ENCODE results near the gene HMGN1.
A peak's percentile ranks its signal among the peaks of the same experiment; 100 is the strongest.

HMGN1 gene

DNA sequence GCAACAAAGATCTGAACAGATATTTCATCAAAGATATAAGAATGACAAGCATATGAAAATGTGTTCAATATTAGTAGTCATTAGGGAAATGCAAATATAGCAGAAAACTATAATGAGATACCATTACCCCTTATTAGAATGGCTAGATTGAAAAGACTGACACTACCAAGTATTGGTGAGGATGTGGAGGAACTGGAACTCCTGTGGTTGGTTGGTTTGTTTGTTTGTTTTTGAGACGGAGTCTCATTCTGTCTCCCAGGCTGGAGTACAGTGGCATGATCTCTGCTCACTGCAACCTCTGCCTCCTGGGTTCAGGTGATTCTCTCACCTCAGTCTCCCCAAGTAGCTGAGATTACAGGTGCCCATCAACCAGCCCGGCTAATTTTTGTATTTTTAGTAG, 18.9 kb upstream of the HMGN1 start:
- Histone ChIP-seq H3K4me3 (ENCODE audit: low read depth, low read length) (no peak overlapping the region), H3K9me3 (ENCODE audit: control insufficient read depth, insufficient read depth, low read depth, low read length) (no peaks in the 10 kb centered on the region), H3K4me1 (ENCODE audit: control insufficient read depth, insufficient read depth, low read length) (no peaks in the 10 kb centered on the region), H3K9ac (ENCODE audit: low read length) (no peak overlapping the region), H3K27ac (ENCODE audit: low read depth, low read length) (no peak overlapping the region), H3K27me3 (ENCODE audit: control insufficient read depth, insufficient read depth, low read length) (no peaks in the 10 kb centered on the region), H3K36me3 (ENCODE audit: control insufficient read depth, insufficient read depth, low read length) (no peaks in the 10 kb centered on the region)

DNA sequence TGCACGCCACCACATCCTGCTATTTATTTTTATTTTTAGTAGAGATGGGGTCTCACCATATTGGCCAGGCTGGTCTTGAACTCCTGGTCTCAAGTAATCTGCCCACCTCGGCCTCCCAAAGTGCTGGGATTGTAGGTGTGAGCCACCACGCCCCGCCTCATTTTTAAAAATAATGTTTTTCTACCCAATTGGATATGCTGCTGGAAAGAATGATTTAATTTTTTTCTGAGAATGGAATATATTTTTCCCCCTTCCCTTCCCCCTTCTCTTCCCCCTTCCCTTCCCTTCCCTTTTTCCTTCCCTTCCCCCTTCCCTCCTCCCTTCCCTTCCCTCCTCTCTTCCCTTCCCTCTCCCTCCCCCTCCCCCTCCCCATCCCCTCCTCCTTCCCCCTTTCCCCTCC, 17.7 kb upstream of the HMGN1 start:
- no peaks in the 10 kb centered on the region for H3K27me3 ChIP-seq (ENCODE audit: control insufficient read depth, insufficient read depth, low read length)
- no peaks in the 10 kb centered on the region for H3K36me3 ChIP-seq (ENCODE audit: control insufficient read depth, insufficient read depth, low read length)
- H3K4me3 ChIP-seq (ENCODE audit: low read depth, low read length) = no peak overlapping the region
- H3K9me3 ChIP-seq (ENCODE audit: control insufficient read depth, insufficient read depth, low read depth, low read length) = no peaks in the 10 kb centered on the region
- H3K9ac ChIP-seq (ENCODE audit: low read length) = no peak overlapping the region
- H3K27ac ChIP-seq (ENCODE audit: low read depth, low read length) = no peak overlapping the region
- no peaks in the 10 kb centered on the region for H3K4me1 ChIP-seq (ENCODE audit: control insufficient read depth, insufficient read depth, low read length)

DNA sequence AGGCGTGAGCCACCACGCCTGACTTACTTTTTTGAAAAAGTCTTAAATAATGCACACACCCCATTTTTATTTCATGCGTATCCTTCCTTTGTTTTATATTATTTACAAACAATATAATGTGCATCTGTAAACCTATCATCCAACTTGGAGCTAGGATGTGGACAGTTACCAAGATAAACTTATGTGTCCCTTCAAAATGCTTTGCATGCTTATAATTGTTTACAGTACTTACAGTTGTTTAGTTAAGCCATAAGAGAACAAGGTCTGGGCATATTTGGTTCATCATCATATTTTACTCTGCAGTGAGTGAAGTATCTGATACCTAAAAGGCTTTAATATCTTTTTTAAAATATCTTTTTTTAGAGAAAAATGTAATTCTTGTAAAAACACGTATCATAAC, 16.1 kb upstream of the HMGN1 start:
- no peaks in the 10 kb centered on the region for H3K36me3 ChIP-seq (ENCODE audit: control insufficient read depth, insufficient read depth, low read length)
- no peaks in the 10 kb centered on the region for H3K27me3 ChIP-seq (ENCODE audit: control insufficient read depth, insufficient read depth, low read length)
- H3K4me1 ChIP-seq (ENCODE audit: control insufficient read depth, insufficient read depth, low read length) = no peaks in the 10 kb centered on the region
- H3K9me3 ChIP-seq (ENCODE audit: control insufficient read depth, insufficient read depth, low read depth, low read length) = no peaks in the 10 kb centered on the region
- no peak overlapping the region for H3K9ac ChIP-seq (ENCODE audit: low read length)
- no peak overlapping the region for H3K27ac ChIP-seq (ENCODE audit: low read depth, low read length)
- H3K4me3 ChIP-seq (ENCODE audit: low read depth, low read length) = no peak overlapping the region

DNA sequence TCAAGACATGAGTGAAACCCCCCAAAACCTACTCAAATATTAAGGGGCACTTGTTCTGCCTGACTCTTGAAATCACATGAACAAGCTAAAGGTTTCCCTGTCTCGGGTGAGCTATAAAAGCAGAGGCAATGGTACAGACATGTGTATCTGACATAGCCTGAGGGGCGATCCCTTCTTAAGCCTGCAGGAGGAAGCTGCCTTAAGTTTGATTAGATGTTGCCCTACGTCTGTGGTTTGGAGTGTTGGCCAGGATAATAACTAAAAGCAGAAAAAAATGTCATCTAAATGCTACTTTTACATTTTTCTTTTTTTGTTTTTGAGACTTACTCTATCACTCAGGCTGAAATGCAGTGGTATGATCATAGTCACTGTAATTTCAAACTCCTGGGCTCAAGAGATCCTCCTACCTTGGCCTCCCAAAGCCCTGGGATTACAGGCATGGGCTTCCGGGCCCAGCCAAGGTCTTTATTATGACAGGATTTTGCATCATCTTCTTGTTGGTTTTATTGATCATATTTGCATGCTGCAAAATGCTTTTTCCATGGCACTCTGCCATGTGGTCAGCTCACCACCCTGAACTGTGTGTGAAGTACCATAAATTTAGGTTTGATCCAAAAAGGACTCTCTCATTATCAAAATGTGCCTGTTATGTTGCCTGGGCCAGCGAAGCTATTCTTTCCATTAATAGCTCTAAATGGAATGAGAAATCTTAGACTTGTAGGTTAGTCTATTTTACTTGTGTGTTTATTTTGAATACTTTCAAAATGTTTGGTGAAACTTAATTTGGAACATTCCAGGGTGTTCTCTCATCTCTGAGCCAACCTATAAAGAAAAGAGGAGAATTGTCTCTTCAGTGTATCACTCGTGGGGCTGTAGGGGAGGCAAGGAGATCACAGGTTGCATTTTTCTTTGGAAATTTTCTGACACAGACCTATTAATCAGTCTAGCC, 15.0 kb upstream of the HMGN1 start:
- no peak overlapping the region for H3K4me3 ChIP-seq (ENCODE audit: low read depth, low read length)
- H3K27ac ChIP-seq (ENCODE audit: low read depth, low read length) = no peak overlapping the region
- H3K9ac ChIP-seq (ENCODE audit: low read length) = no peak overlapping the region
- no peaks in the 10 kb centered on the region for H3K9me3 ChIP-seq (ENCODE audit: control insufficient read depth, insufficient read depth, low read depth, low read length)
- no peaks in the 10 kb centered on the region for H3K36me3 ChIP-seq (ENCODE audit: control insufficient read depth, insufficient read depth, low read length)
- H3K27me3 ChIP-seq (ENCODE audit: control insufficient read depth, insufficient read depth, low read length) = no peaks in the 10 kb centered on the region
- H3K4me1 ChIP-seq (ENCODE audit: control insufficient read depth, insufficient read depth, low read length) = no peaks in the 10 kb centered on the region

DNA sequence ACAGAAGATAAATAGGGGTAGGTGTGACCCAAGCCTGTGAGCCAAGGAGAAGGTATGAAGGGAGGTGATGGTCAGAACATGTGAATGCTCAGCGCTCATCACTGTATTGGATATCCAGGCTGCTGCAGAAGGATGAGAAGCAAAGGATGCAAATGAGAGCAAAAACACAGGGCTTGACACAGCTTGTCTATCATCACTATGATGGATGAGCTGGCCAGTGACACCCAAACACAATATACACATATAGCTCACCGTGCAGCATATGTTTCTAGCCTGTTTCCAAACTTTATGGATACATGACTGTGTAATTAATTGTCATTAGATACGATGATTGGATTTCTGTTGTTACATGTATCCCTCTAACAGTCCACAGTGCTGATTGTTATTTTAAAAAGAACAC, 13.8 kb upstream of the HMGN1 start:
- Histone ChIP-seq H3K4me3 (ENCODE audit: low read depth, low read length) (no peak overlapping the region), H3K9ac (ENCODE audit: low read length) (no peak overlapping the region), H3K9me3 (ENCODE audit: control insufficient read depth, insufficient read depth, low read depth, low read length) (no peaks in the 10 kb centered on the region), H3K36me3 (ENCODE audit: control insufficient read depth, insufficient read depth, low read length) (no peaks in the 10 kb centered on the region), H3K27me3 (ENCODE audit: control insufficient read depth, insufficient read depth, low read length) (no peaks in the 10 kb centered on the region), H3K27ac (ENCODE audit: low read depth, low read length) (no peak overlapping the region), H3K4me1 (ENCODE audit: control insufficient read depth, insufficient read depth, low read length) (no peaks in the 10 kb centered on the region)

DNA sequence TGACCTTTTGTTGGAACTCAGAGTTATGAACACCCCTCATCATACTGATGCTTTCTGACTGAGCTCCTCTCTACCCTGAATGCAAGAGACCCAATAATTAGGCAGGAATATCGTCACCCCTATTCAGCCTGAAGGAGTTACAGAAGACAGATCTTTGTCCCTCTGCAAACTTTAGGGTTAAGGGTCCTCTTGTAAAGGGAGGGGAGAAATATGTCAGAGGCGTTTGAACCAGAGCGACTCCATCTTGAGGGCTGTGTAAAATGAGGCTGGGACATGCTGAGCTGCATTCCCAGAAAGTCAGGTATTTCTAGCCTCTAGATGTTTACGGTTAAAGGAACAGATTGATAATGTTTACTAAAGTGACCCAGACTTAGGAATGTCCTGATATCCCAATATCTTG, 10.5 kb upstream of the HMGN1 start:
- H3K4me1 ChIP-seq (ENCODE audit: control insufficient read depth, insufficient read depth, low read length) = no peaks in the 10 kb centered on the region
- H3K27me3 ChIP-seq (ENCODE audit: control insufficient read depth, insufficient read depth, low read length) = no peaks in the 10 kb centered on the region
- no peak overlapping the region for H3K27ac ChIP-seq (ENCODE audit: low read depth, low read length)
- H3K36me3 ChIP-seq (ENCODE audit: control insufficient read depth, insufficient read depth, low read length) = no peaks in the 10 kb centered on the region
- H3K9me3 ChIP-seq (ENCODE audit: control insufficient read depth, insufficient read depth, low read depth, low read length) = no peaks in the 10 kb centered on the region
- no peak overlapping the region for H3K9ac ChIP-seq (ENCODE audit: low read length)
- H3K4me3 ChIP-seq (ENCODE audit: low read depth, low read length) = no peak overlapping the region

DNA sequence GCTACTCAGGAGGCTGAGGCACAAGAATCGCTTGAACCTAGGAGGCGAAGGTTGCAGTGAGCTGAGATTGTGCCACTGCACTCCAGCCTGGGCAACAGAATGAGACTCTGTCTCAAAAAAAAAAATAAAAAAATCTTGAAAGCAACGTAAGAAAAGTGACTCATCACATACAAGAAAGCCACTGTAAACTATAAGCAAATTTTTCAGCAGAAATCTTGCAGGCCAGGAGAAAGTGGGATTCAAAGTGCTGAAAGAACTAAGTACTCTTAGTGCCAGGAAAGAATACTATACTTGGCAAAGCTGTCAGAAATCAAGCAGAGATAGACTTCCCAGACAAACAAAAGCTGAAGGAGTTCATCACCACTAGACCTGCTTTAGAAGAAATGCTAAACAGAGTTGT, 4.4 kb upstream of the HMGN1 start:
- H3K4me1 ChIP-seq (ENCODE audit: control insufficient read depth, insufficient read depth, low read length) = peaks cover 10% of the 10 kb centered on the region
- H3K27ac ChIP-seq (ENCODE audit: low read depth, low read length) = no peak overlapping the region
- 0 out of 2 replicates have a peak, but pooled peaks cover under 1% of the 10 kb centered on the region for H3K36me3 ChIP-seq (ENCODE audit: control insufficient read depth, insufficient read depth, low read length)
- H3K9me3 ChIP-seq (ENCODE audit: control insufficient read depth, insufficient read depth, low read depth, low read length) = no peaks in the 10 kb centered on the region
- no peaks in the 10 kb centered on the region for H3K27me3 ChIP-seq (ENCODE audit: control insufficient read depth, insufficient read depth, low read length)
- no peak overlapping the region for H3K4me3 ChIP-seq (ENCODE audit: low read depth, low read length)
- H3K9ac ChIP-seq (ENCODE audit: low read length) = no peak overlapping the region

DNA sequence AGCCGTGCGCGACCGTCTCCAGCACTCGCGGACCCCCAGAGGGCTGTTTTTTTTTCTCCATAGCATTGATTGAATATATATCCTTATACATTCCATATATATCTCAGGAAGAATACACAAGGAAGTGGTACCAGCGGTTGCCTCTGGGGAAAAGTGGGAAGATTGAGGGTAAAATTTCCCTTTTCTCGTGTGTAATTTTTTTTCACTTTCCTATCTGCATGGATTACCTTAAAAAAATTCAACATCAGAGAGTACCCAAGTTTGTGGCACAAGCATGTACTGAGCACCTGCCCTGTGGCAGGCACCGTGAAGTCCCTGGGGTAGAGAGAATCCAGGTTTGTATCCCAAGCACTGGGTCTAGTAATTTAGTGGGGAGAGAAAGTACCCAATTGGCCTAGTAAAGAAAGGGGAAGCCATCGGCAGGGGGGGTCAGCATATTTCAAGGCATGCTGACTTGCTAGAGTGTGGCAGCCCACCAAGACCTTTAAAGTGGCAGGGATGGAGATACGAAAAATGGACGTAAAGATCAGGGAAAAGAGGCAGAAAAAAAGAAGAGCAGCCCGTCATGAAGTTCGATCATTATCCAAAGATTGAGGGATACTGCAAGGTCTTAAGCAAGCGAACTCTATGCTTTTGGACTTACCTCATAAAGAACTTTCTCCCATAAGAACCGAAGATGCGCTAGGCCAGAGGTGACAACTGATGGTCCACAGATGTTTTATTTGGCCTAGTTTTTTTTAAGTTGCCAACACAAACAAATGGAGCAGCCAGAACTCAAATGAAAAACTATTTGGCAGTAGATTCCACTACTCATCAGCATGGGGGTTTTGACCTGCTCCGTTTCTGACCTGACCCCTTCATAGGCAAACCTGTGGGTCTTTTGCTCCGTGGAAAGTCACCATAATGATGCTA, 1.5 kb upstream of the HMGN1 start:
- H3K4me3 ChIP-seq (ENCODE audit: low read depth, low read length) = peak overlapping the region; percentile 69
- no peaks in the 10 kb centered on the region for H3K9me3 ChIP-seq (ENCODE audit: control insufficient read depth, insufficient read depth, low read depth, low read length)
- peaks cover 28% of the 10 kb centered on the region for H3K4me1 ChIP-seq (ENCODE audit: control insufficient read depth, insufficient read depth, low read length)
- peak overlapping the region; percentile 27; the same call in 1 of the 2 replicates for H3K27ac ChIP-seq (ENCODE audit: low read depth, low read length)
- H3K27me3 ChIP-seq (ENCODE audit: control insufficient read depth, insufficient read depth, low read length) = no peaks in the 10 kb centered on the region
- peak overlapping the region; percentile 80 for H3K9ac ChIP-seq (ENCODE audit: low read length)
- H3K36me3 ChIP-seq (ENCODE audit: control insufficient read depth, insufficient read depth, low read length) = peaks cover 30% of the 10 kb centered on the region

DNA sequence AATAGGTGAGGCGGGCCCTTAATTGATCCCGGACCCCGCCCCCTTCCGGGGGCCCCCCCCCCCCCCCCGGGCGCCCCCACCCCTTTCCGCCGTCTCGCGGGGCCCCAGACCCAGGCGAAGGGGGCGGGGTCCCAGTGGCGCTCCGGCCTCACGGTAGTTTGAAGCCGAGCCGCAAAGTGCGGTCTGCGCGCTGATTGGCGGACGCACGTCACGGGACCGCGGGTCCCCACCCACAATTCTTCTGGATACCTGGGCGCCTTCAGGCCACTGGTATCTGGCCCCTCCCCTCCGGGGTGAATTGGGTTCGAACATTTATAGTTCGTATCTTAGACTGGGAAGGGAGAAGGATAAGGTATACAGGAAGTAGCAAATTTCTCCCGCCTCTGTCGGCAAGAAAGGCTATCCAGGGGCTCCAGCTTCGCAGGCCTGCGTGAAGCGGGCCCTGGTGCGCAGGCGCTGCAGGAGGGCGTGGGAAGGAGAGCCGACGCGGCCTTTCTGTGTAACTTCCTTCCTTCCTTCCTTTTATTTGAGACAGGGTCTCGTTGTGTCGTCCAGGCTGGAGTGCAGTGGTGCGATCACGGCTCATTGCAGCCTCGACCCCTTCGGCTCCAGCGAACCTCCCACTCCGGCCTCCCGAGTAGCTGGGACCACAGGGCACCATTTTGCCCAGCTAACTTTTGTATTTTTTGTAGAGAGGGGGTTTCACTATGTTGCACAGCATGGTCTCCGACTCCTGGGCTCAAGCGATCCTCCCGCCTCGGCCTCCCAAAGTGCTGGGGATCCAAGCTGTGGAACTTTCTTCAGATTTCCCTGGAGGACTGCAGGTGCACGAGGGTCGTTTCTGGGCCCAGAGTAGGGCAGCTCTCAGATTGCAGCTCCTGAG, 564 bp upstream of the HMGN1 start:
- H3K4me3 ChIP-seq (ENCODE audit: low read depth, low read length) = peak overlapping the region; percentile 69
- H3K27me3 ChIP-seq (ENCODE audit: control insufficient read depth, insufficient read depth, low read length) = no peaks in the 10 kb centered on the region

DNA sequence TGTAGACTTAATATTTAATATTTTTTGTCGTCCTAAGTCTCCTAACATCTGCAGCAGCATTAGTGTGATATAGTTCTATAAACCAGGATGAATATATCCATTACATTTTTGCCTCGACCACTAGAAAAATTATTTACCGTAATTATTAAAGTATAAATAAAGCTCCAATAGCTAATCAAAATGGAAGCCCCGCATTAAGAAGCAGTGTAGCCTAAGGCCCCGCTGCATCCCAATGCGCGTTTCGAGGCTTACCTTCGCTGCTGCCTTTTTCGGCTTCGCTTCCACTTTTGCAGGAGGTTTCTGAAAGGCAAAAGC, 891 bp downstream of the HMGN1 start:
- Histone ChIP-seq H3K27me3 (ENCODE audit: control insufficient read depth, insufficient read depth, low read length) (no peaks in the 10 kb centered on the region), H3K36me3 (ENCODE audit: control insufficient read depth, insufficient read depth, low read length) (peaks cover 54% of the 10 kb centered on the region), H3K4me1 (ENCODE audit: control insufficient read depth, insufficient read depth, low read length) (peaks cover 40% of the 10 kb centered on the region), H3K4me3 (ENCODE audit: low read depth, low read length) (peak overlapping the region; percentile 88), H3K9ac (ENCODE audit: low read length) (peak overlapping the region; percentile 92), H3K9me3 (ENCODE audit: control insufficient read depth, insufficient read depth, low read depth, low read length) (no peaks in the 10 kb centered on the region), H3K27ac (ENCODE audit: low read depth, low read length) (peak overlapping the region; percentile 91)

More for the DNA sequence above, 564 bp upstream of the HMGN1 start:
- Histone ChIP-seq H3K36me3 (ENCODE audit: control insufficient read depth, insufficient read depth, low read length) (peaks cover 39% of the 10 kb centered on the region), H3K27ac (ENCODE audit: low read depth, low read length) (peak overlapping the region; percentile 27; the same call in 1 of the 2 replicates), H3K9ac (ENCODE audit: low read length) (peak overlapping the region; percentile 80), H3K4me1 (ENCODE audit: control insufficient read depth, insufficient read depth, low read length) (peaks cover 34% of the 10 kb centered on the region), H3K9me3 (ENCODE audit: control insufficient read depth, insufficient read depth, low read depth, low read length) (no peaks in the 10 kb centered on the region)
